KBM-7 (cell line): Measurements from ENCODE around the gene SAMD14.

Source experiments
- DNase-seq: peaks from one replicate; pipeline ENCODE4 v3.0.0-alpha.2; 2015
- in situ Hi-C: fragments of 300-500 bp; cut with MboI; formaldehyde crosslinking; loops from 2 replicates; pipeline ENCODE4 v1.14.3; 2020; ENCODE audit warnings: low sequenced_read_pairs, low pct_unique_long_range_greater_than_20kb, mixed read lengths

The SAMD14 gene

DNA sequence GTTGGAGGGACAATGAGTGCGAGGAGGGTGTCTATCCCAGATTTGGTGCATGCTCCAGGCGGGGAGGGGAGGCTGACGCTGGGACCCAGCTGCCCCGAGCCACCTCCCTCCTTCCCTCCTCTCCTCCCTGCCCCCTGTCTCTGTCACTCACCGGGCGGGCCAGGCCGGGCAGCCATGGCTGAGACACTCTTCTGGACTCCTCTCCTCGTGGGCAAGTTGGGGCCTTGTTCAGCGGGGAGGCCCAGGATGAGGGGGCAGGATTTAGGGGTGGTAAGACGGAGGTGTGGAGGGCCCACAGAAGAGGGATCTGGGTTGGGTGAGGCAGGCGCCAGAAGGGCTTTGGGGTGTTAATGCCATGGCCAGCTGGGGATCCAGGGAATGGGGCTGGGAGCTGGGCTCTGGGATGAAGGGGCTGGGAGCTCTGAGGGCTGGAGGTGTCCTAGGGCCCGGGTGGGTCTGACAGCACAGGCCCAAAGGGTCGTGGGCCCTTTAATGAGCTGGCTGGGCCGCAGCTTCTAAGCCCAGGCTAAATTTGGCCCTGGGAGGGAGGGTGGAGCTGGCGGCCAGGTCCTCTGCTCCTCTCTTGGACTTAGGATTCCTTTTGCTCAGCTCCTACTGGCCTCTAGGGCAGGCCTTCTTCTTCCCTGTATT lies 36.0 kb upstream of the SAMD14 start, which contains the start of gene SGCA:
SGCA (plus strand) TSS at position 139 of the 651 bp plus-strand sequence; CDS start at position 175, 36 bp downstream.
- in situ Hi-C loops = loop anchor here (10.0 kb wide), 1 partner anchor 51 kb away; no protein-coding TSS in a partner anchor
- DNase-seq = no peak

DNA sequence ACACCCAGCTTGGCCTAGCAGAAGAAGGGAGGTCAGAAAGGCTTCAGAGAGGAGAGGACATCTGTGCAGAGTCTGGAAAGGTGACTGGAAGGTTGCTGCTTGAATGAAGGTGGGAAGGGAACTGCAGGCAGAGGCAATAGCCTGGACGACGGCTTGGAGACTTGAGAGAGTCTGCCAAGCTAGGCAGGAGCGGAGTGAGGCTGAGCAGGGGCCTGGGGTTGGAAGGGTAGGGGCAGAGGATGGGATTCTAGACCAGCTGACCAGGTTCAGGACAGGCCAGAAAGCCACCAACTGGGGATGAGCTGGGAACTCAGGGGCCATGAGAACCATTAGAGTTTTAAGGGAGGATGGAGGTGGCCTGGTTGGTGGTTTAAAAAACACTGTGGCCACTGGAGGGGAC lies 35.5 kb upstream of the SAMD14 start:
- DNase-seq = no peak
- in situ Hi-C loops = loop anchor here (10.0 kb wide), 1 partner anchor 51 kb away; no protein-coding TSS in a partner anchor

DNA sequence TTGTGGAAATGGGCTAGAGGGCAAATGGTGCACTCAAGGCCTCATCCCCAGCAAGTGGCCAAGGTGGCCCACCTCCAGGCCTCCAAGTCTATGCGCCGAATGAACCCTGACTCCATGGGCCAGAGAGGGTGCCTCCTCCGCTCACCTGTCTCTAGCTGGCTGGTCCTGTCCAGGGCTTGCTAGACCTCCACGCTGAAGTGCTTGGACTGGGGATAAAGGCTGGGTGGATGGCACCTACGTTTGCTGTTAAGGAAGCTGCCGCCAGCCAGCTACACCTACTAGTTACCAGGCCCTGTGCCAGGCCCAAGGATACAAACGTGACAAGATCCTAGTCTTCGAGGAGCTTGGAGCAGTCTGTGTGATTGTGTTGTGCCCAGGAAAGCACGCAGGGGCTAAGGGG lies 35.1 kb upstream of the SAMD14 start:
- in situ Hi-C loops = loop anchor here (10.0 kb wide), 1 partner anchor 50 kb away; no protein-coding TSS in a partner anchor
- DNase-seq = no peak

- in situ Hi-C loops = loop anchor here (10.0 kb wide), 1 partner anchor 50 kb away; no protein-coding TSS in a partner anchor
- DNase-seq = no peak
These were observed 34.7 kb upstream of the SAMD14 start for GRCh38 chr17:50164697-50164988.

DNA sequence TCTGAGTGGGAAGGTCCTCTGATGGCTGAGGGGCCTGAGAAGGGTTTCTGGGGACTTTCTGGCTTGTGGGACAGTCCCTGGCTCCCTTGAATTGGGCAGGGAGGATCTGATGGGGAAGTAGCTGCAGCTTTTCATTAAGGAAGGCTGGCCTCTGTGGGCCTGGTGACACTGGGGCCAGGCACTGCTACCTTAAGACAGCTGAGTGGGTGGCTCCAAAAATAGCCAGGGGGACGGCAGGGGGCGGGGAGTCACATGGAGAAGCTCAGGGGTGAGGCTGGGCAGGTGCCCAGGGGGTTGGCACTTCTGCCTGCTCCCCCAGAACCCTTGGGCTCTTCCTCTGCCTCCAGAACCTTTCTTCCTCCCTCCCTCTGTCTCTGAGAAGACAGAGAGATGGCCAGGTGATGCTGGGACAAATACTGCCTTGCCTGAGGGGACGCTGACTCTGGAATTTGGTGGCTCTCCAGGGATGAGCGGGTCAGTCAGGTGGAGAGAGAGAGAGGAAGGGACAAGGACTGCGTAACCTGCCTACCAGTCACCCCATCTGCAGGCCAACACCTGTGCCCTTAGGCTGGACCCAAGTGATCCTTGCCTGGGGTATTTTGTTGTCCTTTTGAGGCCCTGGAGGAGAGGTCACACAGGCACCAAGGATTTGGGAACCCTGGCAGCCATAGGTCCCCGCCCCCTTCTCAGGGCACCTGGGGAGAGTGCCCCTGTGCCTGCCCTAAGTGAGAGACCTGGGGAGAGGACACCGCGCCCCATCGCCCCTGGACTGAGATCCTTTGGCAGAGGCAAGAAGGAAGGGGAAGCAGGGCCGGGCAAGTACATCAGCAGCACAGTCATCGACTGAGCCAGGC lies 34.1 kb upstream of the SAMD14 start:
- in situ Hi-C loops = loop anchor here (10.0 kb wide), 1 partner anchor 49 kb away; no protein-coding TSS in a partner anchor
- no peak for DNase-seq

GRCh38 chr17:50162466-50163254 lies 32.7 kb upstream of the SAMD14 start:
- in situ Hi-C loops = loop anchor here (10.0 kb wide), 1 partner anchor 48 kb away; no protein-coding TSS in a partner anchor
- DNase-seq = no peak

DNA sequence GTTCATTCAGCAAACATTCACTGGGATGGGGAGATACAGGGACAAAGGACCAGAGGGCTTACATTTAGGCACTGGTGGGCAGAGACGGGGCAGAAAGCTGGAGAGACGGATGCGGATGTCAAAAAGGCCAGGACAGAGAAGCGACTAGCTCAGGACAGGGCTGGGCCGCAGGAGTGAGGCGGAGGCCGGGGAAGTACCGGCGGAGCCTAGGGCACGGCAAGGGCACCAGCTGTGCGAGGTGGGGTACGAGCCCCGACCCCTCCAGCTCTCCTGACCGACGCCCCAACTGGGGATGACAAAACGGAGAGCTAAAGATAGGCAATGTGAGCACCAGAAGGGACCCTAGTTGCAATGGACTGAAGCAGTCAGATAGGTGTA lies 31.9 kb upstream of the SAMD14 start:
- in situ Hi-C loops = loop anchor here (10.0 kb wide), 1 partner anchor 47 kb away; no protein-coding TSS in a partner anchor

DNA sequence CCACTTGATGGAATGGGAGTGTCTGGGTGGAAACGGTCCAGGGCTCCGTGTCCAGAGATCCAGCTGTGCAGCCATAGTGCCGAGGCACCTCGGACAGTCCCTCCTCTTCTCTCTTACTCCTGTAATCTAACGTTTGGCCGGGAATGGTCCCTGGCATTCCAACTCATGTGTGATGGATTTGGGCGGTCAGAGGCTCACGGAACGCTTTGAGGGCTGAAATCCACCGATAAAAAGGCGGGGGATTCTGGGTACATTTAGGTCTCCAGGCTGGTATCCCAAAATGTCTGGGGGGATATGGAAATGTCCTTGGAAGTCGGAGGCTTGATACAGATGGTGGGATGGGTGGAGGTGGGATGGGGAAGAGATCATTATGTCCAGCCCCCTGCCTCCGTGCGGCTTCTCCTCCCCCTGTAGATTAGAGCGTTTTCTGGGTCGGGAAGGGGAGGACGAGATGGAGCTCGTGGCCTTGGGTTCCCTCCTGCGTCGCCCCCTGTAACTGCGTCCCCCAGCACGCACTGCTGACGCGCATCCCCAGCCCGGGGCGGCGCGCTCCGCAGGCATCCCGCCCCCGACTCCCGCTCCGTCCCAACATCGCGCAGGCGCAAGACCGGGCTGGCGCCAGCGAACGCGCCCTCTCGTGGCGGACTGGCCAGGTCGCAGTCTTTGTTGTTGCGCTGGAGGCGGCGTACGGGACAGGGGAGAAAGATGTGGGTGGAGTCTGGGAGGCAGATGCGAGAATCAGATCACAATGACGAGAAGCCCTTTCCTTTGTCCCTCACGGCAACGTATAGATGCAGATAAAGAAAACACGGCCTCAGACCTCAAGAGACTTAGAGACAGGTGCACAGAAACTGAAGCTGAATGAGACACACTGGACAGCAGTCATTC lies 31.3 kb upstream of the SAMD14 start:
- peak; percentile 92 for DNase-seq
- in situ Hi-C loops = loop anchor here (10.0 kb wide), 1 partner anchor 46 kb away; no protein-coding TSS in a partner anchor

More for the DNA sequence above, 31.9 kb upstream of the SAMD14 start:
- no peak for DNase-seq

- DNase-seq = no peak
- in situ Hi-C loops = no loop called here
These were observed 27.9 kb upstream of the SAMD14 start for GRCh38 chr17:50157891-50158290.

DNA sequence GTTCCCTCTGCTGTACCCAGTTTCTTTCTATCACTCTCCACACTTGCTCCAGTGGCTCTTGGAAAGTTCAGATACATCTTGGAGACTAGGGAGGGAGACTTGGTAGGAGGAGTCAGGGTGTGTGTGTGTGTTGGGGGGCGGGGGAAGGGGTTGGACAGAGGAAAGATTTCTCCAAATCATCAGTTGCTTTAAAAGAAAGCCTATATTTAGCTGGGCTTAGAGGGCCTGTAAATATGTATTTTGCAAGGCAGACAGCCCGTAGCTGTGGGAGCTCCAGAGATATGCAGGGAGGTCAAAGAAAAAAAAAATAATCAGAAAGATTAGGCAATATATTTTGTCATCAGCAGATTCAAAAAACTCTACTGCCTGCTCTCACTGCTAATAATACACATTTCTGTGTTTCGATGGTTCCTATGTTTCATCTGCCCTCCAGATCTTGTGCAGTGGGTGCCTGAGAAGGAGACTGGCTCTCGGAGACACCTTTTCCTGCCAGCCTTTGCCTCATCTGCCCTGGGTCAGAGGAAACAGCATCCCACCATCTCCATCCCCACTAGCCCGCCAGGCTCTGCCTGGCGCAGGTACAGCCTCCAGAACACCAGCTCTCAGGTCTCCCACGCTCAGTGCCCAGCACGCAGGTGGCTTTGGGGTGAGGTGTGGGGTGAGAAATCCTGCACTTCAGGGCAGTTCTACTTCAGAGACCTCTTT lies 25.3 kb upstream of the SAMD14 start:
- in situ Hi-C loops = no loop called here
- no peak for DNase-seq

- DNase-seq = no peak
- in situ Hi-C loops = no loop called here
These were observed 24.6 kb upstream of the SAMD14 start for GRCh38 chr17:50154604-50155003.

DNA sequence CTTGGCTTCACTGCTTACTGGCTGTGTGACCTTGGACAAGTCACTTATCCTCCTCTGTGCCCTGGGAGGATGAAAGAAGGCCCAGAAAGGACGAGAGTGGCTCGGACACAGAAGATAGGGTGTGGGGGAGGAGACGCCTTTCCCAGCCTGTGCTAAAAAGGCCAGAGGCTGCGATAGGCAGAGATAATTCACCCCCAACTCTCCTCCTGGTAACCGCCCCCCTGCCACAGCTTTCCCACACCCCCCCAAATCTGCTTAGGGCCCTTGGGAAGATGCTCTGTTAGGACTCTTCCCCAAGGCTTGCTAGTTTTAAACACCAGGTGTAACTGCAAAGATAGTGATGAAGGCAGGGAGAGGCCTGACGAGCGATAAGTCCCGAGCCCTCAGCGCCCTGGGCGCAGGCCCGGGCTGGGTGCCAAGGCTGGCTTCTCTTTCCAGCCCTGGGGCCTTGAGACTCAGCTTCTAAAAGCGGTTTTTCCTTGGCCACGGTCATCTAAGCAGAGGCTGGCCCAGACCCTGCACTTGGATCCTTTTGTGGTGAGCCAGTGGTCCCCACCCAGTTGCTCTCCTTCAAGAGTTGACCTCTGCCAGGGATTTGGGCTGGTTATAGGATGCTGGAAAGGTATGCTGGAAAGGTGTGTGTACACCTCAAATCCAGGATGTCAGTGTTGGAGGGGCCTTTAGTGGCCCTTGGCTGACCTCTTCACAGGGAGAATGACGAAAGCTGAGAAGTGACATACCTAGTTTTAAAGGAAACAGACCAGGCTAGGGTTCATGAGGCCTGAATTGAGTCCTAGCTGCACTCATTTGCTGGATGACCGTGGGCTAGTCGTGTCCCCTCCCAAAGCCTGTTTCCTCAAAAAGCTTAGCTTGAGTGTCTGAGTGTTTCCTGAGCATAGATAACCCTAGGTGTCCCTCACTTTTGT lies 24.0 kb upstream of the SAMD14 start:
- no peak for DNase-seq

GRCh38 chr17:50152736-50153135 lies 22.8 kb upstream of the SAMD14 start:
- no peak for DNase-seq
- in situ Hi-C loops = no loop called here

More for the DNA sequence above, 24.0 kb upstream of the SAMD14 start:
- in situ Hi-C loops = no loop called here

DNA sequence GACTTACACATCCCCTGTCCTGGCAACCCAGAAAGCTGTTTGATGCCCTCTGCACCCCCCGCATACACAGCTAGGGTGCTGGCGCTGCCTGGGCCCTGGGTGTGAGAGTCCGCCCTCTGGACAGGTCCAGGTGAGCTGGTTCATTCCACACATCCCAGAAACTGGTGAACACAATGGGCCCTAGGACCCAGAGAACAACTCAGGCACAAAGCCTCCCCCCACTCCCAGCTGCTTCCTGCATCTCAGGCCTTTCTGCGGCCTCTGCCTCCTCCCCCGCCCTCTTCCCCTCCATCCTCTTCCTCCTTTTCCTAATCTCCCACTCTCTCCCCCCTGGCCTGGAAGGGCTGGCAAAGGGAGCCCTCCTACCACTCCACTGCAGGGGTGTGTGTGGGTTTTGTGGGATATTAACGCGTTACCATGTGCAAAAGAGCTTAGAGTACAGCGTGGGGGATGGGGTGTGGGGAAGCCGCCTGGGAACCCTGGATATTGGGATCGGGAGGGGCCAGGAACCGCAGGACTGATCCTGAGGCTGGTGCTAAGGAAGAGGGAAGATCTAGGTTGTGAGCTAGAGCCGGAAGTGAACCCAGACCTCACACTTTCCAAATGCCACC lies 22.1 kb upstream of the SAMD14 start:
- in situ Hi-C loops = no loop called here
- peak; percentile 90 for DNase-seq

DNA sequence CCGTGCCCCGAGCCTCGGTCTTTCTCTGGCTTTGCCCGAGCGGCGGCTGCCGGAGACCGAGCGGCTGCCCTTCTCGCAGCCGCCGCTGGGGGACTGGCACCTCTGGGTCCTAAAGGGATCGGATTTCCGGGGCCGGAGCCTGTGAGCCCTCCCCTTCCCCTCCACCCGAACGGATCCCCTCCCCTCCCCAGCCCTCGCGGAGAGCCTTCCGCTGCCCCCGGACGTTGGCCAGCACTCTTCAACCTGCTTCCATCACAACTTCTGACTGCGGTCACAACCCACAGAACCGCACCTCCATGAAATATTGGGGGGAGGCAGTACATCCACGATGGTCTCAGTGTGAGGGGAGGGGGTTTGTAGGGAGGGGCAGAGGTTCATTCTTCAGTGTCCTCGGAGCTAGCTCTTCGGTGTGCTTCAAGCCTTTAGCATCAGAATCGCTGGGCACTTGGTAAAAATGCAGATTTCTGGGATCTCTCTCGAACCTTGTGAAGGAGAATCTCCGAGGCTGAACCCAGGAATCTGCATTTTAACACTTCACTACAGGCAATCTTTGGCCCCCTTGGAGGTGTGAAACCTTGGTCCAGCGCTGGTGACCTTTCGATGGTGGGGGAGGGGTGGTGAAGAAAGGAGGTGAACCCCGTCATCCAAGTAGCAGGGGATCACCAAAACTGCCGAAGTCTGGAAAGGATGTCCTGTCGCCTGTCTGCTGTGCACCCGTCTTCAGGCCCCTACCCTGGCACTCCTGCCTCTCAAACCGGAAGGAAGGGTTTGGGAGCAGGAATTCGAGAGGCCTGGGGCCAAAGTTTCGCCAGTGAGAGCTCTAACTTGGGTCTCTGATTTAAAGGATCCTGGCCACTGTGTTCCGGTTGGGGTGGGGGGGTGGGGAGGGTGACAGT lies 21.3 kb upstream of the SAMD14 start:
- peak; percentile 81 for DNase-seq
- in situ Hi-C loops = no loop called here
